GM19193 (cell line): ENCODE results near the gene BCL6.

ENCODE experiments used
- POLR2A ChIP-seq: IDR thresholded peaks from 4 replicates; pipeline ENCODE4 v1.6.1; 2011; ENCODE audit not compliant: insufficient read depth, insufficient read length; ENCODE audit errors: extremely low read depth

Gene BCL6

GRCh38 chr3:187770224-187770623 is 25.0 kb upstream of the BCL6 start:
- TF ChIP-seq POLR2A = no peak

- no peak for TF ChIP-seq POLR2A
These were observed 24.5 kb upstream of the BCL6 start for GRCh38 chr3:187769771-187770170.

- no peak for TF ChIP-seq POLR2A
These were observed 22.2 kb upstream of the BCL6 start for GRCh38 chr3:187767266-187768012.

- no peak for TF ChIP-seq POLR2A
These were observed 20.1 kb upstream of the BCL6 start for GRCh38 chr3:187765342-187765741.

- no peak for TF ChIP-seq POLR2A
These were observed 18.8 kb upstream of the BCL6 start for GRCh38 chr3:187763850-187764648.

- TF ChIP-seq POLR2A = no peak
These were observed 17.5 kb upstream of the BCL6 start for GRCh38 chr3:187762792-187763191.

DNA sequence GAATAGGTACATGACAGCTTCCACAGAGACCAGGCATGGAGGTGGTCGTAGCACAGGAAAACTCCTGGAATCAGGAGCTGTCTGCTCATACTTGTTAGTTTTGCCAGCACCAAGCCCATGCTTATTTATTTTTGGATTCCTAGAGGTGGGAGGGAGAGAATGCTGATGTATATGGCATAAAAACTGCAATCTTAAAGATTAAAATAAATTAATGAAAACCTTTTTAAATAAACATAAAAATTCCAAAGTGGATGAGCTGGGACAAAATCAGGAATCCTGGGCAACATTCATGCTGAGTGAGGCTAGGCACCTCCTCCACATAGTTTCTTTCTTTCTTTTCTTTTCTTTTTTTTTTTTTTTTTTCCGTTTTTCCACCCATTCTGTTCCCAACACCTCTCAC is 14.3 kb upstream of the BCL6 start:
- TF ChIP-seq POLR2A = no peak

DNA sequence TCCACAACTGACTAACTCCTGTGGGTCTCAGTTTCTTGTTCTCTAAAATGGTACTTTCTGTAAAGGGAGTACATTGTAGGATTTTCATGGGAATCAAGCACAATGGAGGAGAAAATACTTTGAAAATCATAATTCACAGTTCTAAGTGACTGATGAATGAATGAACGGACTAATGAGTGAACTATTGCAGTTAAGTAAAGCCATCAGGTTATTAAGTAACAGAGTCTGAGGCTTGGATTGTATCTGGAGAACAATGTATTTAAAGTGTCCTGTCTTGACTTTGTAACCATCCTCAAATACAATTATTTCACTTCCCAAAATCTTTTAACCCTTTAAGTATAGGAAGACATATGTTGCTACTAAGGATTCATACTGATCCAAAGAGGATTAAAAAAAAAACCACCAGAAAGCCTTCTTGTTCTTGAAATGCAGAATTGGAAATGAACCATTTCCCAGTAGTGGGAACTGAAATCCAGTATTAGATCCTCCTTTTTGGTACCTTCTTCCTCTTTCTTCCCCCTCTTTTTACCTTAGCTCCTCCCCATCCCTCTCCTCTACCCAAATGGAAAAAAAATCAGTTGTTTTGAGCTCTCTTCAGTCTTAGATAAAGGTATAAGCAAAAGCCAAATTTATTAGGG is 13.2 kb upstream of the BCL6 start:
- TF ChIP-seq POLR2A = no peak

DNA sequence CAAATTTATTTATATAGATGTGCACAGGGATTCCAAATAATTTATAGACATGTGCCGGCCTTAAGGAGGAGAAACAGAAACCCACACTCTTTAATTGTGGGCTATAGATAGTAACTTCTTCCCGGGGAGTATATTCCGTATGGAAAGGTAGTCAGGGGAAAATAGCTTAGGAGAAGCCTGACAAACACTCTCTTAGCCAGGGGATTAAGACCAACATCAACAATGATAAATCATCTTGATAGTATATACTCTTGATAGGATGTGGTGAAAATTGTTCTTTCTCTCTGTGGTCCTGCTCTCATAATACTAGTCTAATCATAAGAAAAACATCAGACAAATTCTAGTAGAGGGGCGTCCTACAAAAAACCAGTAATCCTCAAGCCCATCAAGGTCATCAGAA is 8.2 kb upstream of the BCL6 start:
- no peak for TF ChIP-seq POLR2A

DNA sequence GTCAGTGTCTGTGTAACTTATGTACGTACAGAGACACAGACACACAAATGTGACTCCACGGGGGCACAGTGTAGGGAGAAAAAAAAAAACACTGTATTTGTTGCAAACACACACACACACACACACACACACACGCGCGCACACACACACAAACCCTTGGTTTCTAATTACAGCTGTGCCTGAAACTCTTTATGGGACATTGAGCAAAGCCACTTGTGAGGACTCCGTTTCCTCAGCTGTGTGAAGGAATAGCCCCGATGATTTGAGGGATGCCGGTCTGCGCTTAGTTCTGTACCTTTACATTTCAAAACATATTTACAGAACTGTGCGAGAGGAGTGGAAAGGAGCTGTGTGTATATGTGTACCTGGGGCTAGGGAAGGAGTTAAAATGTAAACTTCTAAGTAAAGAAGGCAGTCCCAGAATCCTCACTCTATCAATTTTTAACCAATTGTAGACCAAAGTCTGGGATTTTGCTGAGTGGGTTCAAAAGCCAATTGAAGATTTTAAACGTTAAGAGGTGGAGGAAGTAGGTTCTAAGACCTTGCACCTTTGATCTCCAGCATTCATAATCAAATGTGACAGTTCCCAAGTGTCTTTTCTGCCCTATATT is 5.3 kb upstream of the BCL6 start:
- no peak for TF ChIP-seq POLR2A

- no peak for TF ChIP-seq POLR2A
These were observed 4.8 kb upstream of the BCL6 start for GRCh38 chr3:187750006-187750512.

- TF ChIP-seq POLR2A = no peak
These were observed 2.8 kb upstream of the BCL6 start for GRCh38 chr3:187748050-187748481.

- no peak for TF ChIP-seq POLR2A
These were observed 2.2 kb upstream of the BCL6 start for GRCh38 chr3:187747506-187747905.

GRCh38 chr3:187746442-187747281 is 1.4 kb upstream of the BCL6 start:
- no peak for TF ChIP-seq POLR2A
